Colonic mucosa (tissue), 4 donors: Measurements from ENCODE around the gene GTF2A1. TPM values are rescaled to one million over a fixed set of nuclear protein-coding genes. Genes with fewer than 3 reads are reported as not detected.
"Not testable (repeated sequence)": the region's sequence is repeated elsewhere in the genome, so short reads cannot be mapped to it uniquely, and the experiment has no call there.

Experiments
- DNase-seq: peaks from one replicate; pipeline ENCODE4 v3.0.0-alpha.2; 2020
- H3K27ac ChIP-seq: fragments of 200-600 bp; one replicate; pipeline ENCODE4 v1.8.0; 2021
- H3K27me3 ChIP-seq: fragments of 200-600 bp; one replicate; pipeline ENCODE4 v1.8.0; 2021
- H3K36me3 ChIP-seq: fragments of 200-600 bp; one replicate; pipeline ENCODE4 v1.8.0; 2021
- H3K4me1 ChIP-seq: fragments of 200-600 bp; one replicate; pipeline ENCODE4 v1.8.0; 2021; ENCODE audit warnings: mild to moderate bottlenecking
- H3K4me3 ChIP-seq: fragments of 200-600 bp; one replicate; pipeline ENCODE4 v1.8.0; 2021
- H3K9ac ChIP-seq, 2 donors: one replicate each; pipeline ENCODE4 v1.7.0; 2013; ENCODE audit warnings: control low read depth in 2 of 2, low read depth in 2 of 2, low read length in 2 of 2
- H3K9me3 ChIP-seq: fragments of 200-600 bp; one replicate; pipeline ENCODE4 v1.8.0; 2021
- CTCF ChIP-seq: fragments of 200-600 bp; IDR thresholded peaks from one replicate; pipeline ENCODE4 v1.8.0; 2022; ENCODE audit warnings: antibody characterized with exemption, mild to moderate bottlenecking
- intact Hi-C: fragments of 100-400 bp; cut with DNase I; formaldehyde crosslinking; loops from one replicate; pipeline ENCODE4 v1.14.1; 2022
- total RNA-seq, 2 donors: library from RNA; stranded (reverse); fragmentation: NEBNext Ultra II Directional in 1 of 2; extraction: Animal tissue kit (Norgen Biotek cat#: 25700) in 1 of 2; gene quantifications; one replicate each; pipeline ENCODE4 v1.2.1, GENCODE V29; 2021
- donor health status: healthy.
- donor health status: DM: no; HTN: no; CAD: no.
- donor health status: DM: no; HTN: no; CAD: no.

Gene GTF2A1
- total RNA-seq, 2 donors from 2014 or later: 21.6 to 26.6 TPM

- Histone ChIP-seq H3K27me3 (no peaks in the 10 kb centered on the region), H3K9ac (no peak overlapping the region), H3K36me3 (no peaks in the 10 kb centered on the region), H3K4me3 (no peak overlapping the region), H3K27ac (no peak overlapping the region), H3K4me1 (no peaks in the 10 kb centered on the region), H3K9me3 (no peaks in the 10 kb centered on the region)
- intact Hi-C loops: no loop called here
- no peak for TF ChIP-seq CTCF
- DNase-seq: no peak
Measured at GRCh38 chr14:81236138-81236537, 15.4 kb upstream of the GTF2A1 start.

GRCh38 chr14:81235096-81235495 is 14.3 kb upstream of the GTF2A1 start:
- no peak for DNase-seq
- Histone ChIP-seq H3K4me3 (no peak overlapping the region), H3K9me3 (no peaks in the 10 kb centered on the region), H3K9ac (no peak overlapping the region), H3K36me3 (no peaks in the 10 kb centered on the region), H3K27ac (no peak overlapping the region), H3K27me3 (no peaks in the 10 kb centered on the region), H3K4me1 (no peaks in the 10 kb centered on the region)
- TF ChIP-seq CTCF: no peak
- intact Hi-C loops: no loop called here

GRCh38 chr14:81234278-81234677 is 13.5 kb upstream of the GTF2A1 start:
- H3K4me1 ChIP-seq: no peaks in the 10 kb centered on the region
- no peaks in the 10 kb centered on the region for H3K27me3 ChIP-seq
- no peaks in the 10 kb centered on the region for H3K36me3 ChIP-seq
- no peak overlapping the region for H3K27ac ChIP-seq
- no peak for TF ChIP-seq CTCF
- no peak overlapping the region for H3K4me3 ChIP-seq
- no peak overlapping the region for H3K9ac ChIP-seq
- no peak for DNase-seq
- intact Hi-C loops: no loop called here
- no peaks in the 10 kb centered on the region for H3K9me3 ChIP-seq

GRCh38 chr14:81233615-81234014 is 12.9 kb upstream of the GTF2A1 start:
- no peaks in the 10 kb centered on the region for H3K36me3 ChIP-seq
- TF ChIP-seq CTCF: no peak
- no peaks in the 10 kb centered on the region for H3K27me3 ChIP-seq
- DNase-seq: no peak
- intact Hi-C loops: no loop called here
- H3K9me3 ChIP-seq: no peaks in the 10 kb centered on the region
- H3K9ac ChIP-seq: no peak overlapping the region
- no peak overlapping the region for H3K4me3 ChIP-seq
- H3K4me1 ChIP-seq: no peaks in the 10 kb centered on the region
- H3K27ac ChIP-seq: no peak overlapping the region

GRCh38 chr14:81231540-81231939 is 10.8 kb upstream of the GTF2A1 start:
- Histone ChIP-seq H3K36me3 (no peaks in the 10 kb centered on the region), H3K4me1 (no peaks in the 10 kb centered on the region), H3K9me3 (no peaks in the 10 kb centered on the region), H3K27me3 (no peaks in the 10 kb centered on the region), H3K27ac (no peak overlapping the region), H3K4me3 (no peak overlapping the region), H3K9ac (no peak overlapping the region)
- TF ChIP-seq CTCF: no peak
- intact Hi-C loops: no loop called here
- no peak for DNase-seq

GRCh38 chr14:81224222-81224621 is 3.5 kb upstream of the GTF2A1 start:
- H3K27ac ChIP-seq: no peak overlapping the region
- H3K27me3 ChIP-seq: no peaks in the 10 kb centered on the region
- H3K4me3 ChIP-seq: no peak overlapping the region
- no peak overlapping the region for H3K9ac ChIP-seq
- no peaks in the 10 kb centered on the region for H3K9me3 ChIP-seq
- DNase-seq: no peak
- no peaks in the 10 kb centered on the region for H3K36me3 ChIP-seq
- intact Hi-C loops: no loop called here
- H3K4me1 ChIP-seq: no peaks in the 10 kb centered on the region
- TF ChIP-seq CTCF: no peak

GRCh38 chr14:81223788-81224187 is 3.0 kb upstream of the GTF2A1 start:
- H3K4me3 ChIP-seq, intact Hi-C loops, H3K9me3 ChIP-seq, H3K9ac ChIP-seq, H3K4me1 ChIP-seq, H3K27me3 ChIP-seq, DNase-seq, H3K36me3 ChIP-seq, H3K27ac ChIP-seq: not testable (repeated sequence)
